Sciatic nerve (tissue), 2 donors: Measurements from ENCODE around the gene ACTN4. TPM values are rescaled to one million over a fixed set of nuclear protein-coding genes. Genes with fewer than 3 reads are reported as not detected.

ENCODE experiments used
- ATAC-seq: fragments of 200-7000 bp; cut with Tn5 transposase; one replicate; pipeline ENCODE4 v1.9.1; 2020; ENCODE audit warnings: mild to moderate bottlenecking, moderate library complexity
- DNase-seq: peaks from one replicate; pipeline ENCODE4 v3.0.0-alpha.2; 2020; ENCODE audit warnings: low spot score
- intact Hi-C: fragments of 100-400 bp; cut with DNase I; formaldehyde crosslinking; loops from one replicate; pipeline ENCODE4 v1.14.2; 2022
- total RNA-seq: library from RNA; stranded (reverse); fragmentation: NEBNext Ultra II Directional; extraction: Animal tissue kit (Norgen Biotek cat#: 25700); gene quantifications from one replicate; pipeline ENCODE4 v1.2.1, GENCODE V29; 2021
- donor health status: DM: no; HTN: no; CAD: no.
- donor health status: DM: no; HTN: no; CAD: no.

Gene ACTN4
- total RNA-seq, 1 donor from 2014 or later = 597 TPM

GRCh38 chr19:38715555-38715954 lies 68.1 kb downstream of the ACTN4 start:
- no peak for ATAC-seq
- no peak for DNase-seq
- intact Hi-C loops = loop anchor here (5.0 kb wide), 1 partner anchor 703 kb away; no protein-coding TSS in a partner anchor

DNA sequence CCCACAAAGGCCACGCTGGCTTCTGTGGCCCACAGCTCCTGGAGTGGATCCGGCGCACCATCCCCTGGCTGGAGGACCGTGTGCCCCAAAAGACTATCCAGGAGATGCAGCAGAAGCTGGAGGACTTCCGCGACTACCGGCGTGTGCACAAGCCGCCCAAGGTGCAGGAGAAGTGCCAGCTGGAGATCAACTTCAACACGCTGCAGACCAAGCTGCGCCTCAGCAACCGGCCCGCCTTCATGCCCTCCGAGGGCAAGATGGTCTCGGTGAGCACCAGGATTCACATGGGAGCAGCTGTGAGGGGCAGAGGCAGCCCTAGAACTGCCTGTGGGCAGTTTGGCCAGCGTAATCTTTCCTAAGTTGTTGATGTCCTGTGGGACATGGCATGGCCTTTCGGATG lies 69.6 kb downstream of the ACTN4 start:
- intact Hi-C loops = loop anchor here (5.0 kb wide), 1 partner anchor 705 kb away; no protein-coding TSS in a partner anchor
- DNase-seq (no peak), ATAC-seq (no peak)

DNA sequence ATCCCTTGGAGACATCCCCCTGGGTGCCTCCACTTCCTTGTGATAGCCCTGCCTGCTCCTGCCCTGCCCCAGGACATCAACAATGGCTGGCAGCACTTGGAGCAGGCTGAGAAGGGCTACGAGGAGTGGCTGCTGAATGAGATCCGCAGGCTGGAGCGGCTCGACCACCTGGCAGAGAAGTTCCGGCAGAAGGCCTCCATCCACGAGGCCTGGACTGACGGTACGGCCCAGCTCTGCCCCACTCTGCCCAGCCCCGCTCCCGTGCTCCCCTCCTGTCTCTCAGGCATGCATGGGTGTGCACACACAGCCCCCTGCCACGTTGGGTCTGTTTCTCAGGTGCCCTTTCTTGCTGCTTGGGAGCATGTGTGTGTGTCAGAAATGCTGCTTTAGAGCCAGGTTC lies 70.4 kb downstream of the ACTN4 start:
- ATAC-seq (no peak), DNase-seq (no peak)
- intact Hi-C loops = loop anchor here (5.0 kb wide), 1 partner anchor 706 kb away; no protein-coding TSS in a partner anchor

- no peak for DNase-seq
- peak; percentile 23 for ATAC-seq
- intact Hi-C loops = loop anchor here (5.0 kb wide), 1 partner anchor 707 kb away; no protein-coding TSS in a partner anchor
These were observed 71.5 kb downstream of the ACTN4 start for GRCh38 chr19:38718747-38719543.

- intact Hi-C loops = loop anchor here (5.0 kb wide), 1 partner anchor 708 kb away; no protein-coding TSS in a partner anchor
- DNase-seq (no peak), ATAC-seq (no peak)
These were observed 72.5 kb downstream of the ACTN4 start for GRCh38 chr19:38719761-38720558.

DNA sequence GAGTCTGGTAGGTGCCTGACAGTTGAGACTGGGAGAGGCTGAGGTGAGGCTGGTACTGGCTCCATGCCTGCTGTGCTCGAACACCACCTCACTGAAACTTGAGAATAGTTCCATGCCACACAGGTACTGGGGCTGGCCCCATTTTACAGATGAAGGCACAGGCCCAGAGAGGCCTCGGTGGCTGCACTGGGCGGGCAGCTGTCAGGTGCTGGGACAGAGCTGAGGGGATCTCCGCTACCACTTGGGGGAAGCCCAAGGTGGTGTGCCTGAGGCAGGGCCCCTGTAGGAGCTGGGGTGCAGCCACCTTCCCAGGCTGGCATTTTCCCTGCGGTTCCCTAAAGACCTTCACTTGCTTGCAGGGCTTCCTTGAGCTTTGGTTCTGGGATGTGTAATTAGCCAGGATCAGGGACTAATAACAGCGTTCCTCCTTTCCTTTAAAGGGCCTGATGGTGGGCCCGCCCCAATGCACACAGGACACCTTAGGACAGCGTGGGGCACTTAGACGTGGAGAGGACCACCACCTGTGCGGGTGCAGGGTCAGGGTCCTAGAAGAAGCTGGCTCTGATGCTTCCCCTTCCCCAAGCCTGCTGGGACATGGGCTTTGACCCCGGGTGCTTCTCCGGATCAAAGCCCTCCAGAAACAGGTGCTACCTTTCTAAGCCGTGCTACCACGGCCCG lies 73.2 kb downstream of the ACTN4 start:
- ATAC-seq (no peak), DNase-seq (no peak)
- intact Hi-C loops = no loop called here

GRCh38 chr19:38721496-38721895 lies 74.0 kb downstream of the ACTN4 start:
- no peak for DNase-seq
- ATAC-seq = peak; percentile 0
- intact Hi-C loops = no loop called here

DNA sequence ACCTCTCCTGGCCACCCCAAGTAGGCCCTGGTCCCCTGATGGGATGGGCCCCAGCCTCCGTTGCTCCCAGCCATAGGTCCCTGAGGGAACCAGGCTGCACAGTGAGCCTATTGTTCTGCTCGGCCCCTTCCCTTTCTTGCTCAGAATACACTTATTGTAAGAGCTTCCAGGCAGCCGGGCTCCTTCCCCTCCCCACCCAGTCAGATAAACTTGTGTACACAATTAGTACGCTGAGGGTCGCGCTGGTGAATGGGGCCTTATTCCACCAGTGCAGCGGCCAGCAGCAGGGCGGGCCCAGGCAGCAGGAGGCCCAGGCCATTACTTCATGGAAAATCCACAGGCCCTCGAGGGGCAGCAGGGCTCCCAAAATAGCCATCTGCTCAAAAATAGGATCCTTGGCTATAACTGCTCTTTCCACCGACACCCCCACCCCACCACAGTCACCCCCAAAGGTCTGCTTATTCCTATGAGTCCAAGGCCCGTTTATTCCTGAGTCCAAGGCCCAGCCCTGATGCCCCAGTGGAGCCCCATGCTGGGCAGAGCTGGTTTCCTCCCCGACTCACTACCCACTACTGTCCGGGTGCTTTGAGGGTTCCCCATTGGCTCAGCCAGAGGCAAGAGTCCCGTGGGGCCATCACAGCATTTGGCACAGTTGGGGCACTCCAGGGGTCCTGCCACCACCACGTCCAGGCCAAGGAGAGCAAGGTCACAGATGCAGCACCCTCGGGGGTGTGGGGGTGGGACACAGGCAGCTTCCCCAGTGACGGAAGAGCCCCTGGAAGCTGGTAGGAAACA lies 74.7 kb downstream of the ACTN4 start:
- DNase-seq = peak; percentile 87
- intact Hi-C loops = no loop called here
- peak; percentile 81 for ATAC-seq

- intact Hi-C loops = no loop called here
These were observed 75.6 kb downstream of the ACTN4 start for GRCh38 chr19:38722947-38723605.

GRCh38 chr19:38723606-38723965 lies 76.1 kb downstream of the ACTN4 start:
- intact Hi-C loops = no loop called here
- DNase-seq (no peak), ATAC-seq (no peak)

More at GRCh38 chr19:38722947-38723605, 75.6 kb downstream of the ACTN4 start:
- DNase-seq (no peak), ATAC-seq (no peak)

GRCh38 chr19:38723990-38724854 lies 76.8 kb downstream of the ACTN4 start:
- ATAC-seq (no peak), DNase-seq (no peak)
- intact Hi-C loops = no loop called here

- no peak for ATAC-seq
- DNase-seq = no peak
- intact Hi-C loops = no loop called here
These were observed 78.2 kb downstream of the ACTN4 start for GRCh38 chr19:38725469-38726283.

- intact Hi-C loops = no loop called here
- DNase-seq (no peak), ATAC-seq (no peak)
These were observed 78.8 kb downstream of the ACTN4 start for GRCh38 chr19:38726284-38726673.

- peak; percentile 60 for DNase-seq
- intact Hi-C loops = no loop called here
- ATAC-seq = no peak
These were observed 79.4 kb downstream of the ACTN4 start for GRCh38 chr19:38726761-38727301.

GRCh38 chr19:38727306-38727867 lies 79.9 kb downstream of the ACTN4 start:
- DNase-seq (no peak), ATAC-seq (no peak)
- intact Hi-C loops = no loop called here
